GM10266 (cell line): Measurements from ENCODE around the gene TGFBR2.
"Not testable (repeated sequence)": the region's sequence is repeated elsewhere in the genome, so short reads cannot be mapped to it uniquely, and the experiment has no call there.

Experiments used
- DNase-seq: peaks from one replicate; pipeline ENCODE4 v3.0.0; 2012; ENCODE audit errors: extremely low spot score
- CTCF ChIP-seq: IDR thresholded peaks from 2 replicates; pipeline ENCODE4 v1.5.1; 2012; ENCODE audit warnings: mild to moderate bottlenecking, low read depth; ENCODE audit not compliant: control insufficient read depth, insufficient read depth; ENCODE audit errors: missing control alignments

TGFBR2 gene

GRCh38 chr3:30664459-30664858 lies 58.1 kb downstream of the TGFBR2 start:
- no peak for DNase-seq
- TF ChIP-seq CTCF, result no peak

GRCh38 chr3:30664884-30665283 lies 58.5 kb downstream of the TGFBR2 start:
- no peak for DNase-seq
- TF ChIP-seq CTCF, result no peak

GRCh38 chr3:30665539-30665938 lies 59.1 kb downstream of the TGFBR2 start:
- DNase-seq, result no peak
- TF ChIP-seq CTCF, result no peak

GRCh38 chr3:30666572-30667279 lies 60.3 kb downstream of the TGFBR2 start:
- TF ChIP-seq CTCF, result no peak
- no peak for DNase-seq

GRCh38 chr3:30667280-30667651 lies 60.9 kb downstream of the TGFBR2 start:
- DNase-seq, result no peak

GRCh38 chr3:30668051-30668609 lies 61.7 kb downstream of the TGFBR2 start:
- no peak for TF ChIP-seq CTCF
- no peak for DNase-seq

More at GRCh38 chr3:30667280-30667651, 60.9 kb downstream of the TGFBR2 start:
- TF ChIP-seq CTCF, result no peak

- not testable (repeated sequence) for DNase-seq
Observed at GRCh38 chr3:30669360-30669934, 63.0 kb downstream of the TGFBR2 start.
